Measurements from ENCODE around the gene COL2A1.

The COL2A1 gene

GRCh38 chr12:47989666-47990065, 14.6 kb downstream of the COL2A1 start:
- no peak for DNase-seq (ENCODE audit: low read depth)

DNA sequence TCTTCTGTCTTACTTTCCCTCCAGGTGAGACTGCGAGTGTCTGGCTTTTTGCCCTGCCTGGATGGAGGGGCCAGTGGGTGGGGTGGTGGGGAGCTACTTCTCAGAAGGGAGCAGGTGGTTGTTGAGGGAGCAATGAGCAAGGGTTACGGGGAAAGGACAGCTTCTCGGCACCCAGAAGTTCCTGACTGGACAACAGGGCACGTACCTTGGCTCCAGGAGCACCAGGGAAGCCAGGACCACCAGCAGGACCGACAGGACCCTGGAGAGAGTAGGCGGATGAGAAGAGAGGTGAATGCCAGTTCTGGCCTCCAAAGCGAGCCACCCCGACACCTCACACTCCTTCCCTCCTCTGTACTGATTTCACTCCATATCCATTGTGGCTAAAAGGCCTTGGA, 15.3 kb downstream of the COL2A1 start:
- no peak for DNase-seq (ENCODE audit: low read depth)

DNA sequence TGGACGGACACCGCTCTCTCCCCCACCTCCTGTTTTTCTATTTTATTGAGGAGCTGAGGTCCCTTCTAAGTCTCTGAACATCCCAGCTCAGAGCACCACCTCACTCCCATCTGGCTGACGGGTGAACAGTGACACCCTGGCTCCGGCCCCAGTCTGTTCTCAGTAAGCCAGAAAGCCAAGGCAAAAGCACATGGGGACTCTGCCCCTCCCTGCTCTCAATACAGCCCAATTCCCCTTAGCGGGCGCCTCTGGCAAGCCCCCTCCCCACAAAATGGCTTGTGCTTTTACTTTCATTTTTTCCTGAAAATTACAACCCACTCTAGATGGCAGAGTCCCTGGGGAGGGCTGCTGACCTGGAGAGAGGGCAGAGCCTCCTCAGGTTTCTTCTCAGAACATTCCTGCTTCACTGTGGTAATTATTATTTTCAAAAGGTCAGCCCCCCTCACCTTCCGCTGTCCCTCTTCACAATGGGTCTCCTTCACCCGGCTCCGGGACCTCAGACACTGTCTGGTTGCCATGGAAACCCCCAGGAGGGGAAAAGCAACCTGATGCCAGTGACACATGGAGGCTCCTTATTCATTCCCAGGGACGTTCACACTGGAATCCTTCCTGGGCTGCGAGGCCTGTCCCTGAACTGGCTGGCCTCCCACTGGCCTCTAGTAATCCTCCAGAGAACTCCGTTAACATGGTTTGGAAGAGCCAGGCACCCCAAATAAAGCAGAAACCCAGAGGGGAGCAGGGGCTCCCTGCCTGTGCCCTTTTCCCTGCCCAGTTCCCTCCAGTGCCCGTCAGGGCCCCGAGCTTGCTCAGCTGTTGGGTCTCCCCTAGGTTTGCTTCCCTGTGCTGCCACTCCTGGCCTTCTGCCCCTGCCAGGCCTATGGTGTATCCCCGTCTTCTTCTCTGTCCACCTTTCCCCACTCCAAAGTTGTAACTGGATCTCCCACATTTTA, 15.9 kb downstream of the COL2A1 start:
- DNase-seq (ENCODE audit: low read depth) = no peak

DNA sequence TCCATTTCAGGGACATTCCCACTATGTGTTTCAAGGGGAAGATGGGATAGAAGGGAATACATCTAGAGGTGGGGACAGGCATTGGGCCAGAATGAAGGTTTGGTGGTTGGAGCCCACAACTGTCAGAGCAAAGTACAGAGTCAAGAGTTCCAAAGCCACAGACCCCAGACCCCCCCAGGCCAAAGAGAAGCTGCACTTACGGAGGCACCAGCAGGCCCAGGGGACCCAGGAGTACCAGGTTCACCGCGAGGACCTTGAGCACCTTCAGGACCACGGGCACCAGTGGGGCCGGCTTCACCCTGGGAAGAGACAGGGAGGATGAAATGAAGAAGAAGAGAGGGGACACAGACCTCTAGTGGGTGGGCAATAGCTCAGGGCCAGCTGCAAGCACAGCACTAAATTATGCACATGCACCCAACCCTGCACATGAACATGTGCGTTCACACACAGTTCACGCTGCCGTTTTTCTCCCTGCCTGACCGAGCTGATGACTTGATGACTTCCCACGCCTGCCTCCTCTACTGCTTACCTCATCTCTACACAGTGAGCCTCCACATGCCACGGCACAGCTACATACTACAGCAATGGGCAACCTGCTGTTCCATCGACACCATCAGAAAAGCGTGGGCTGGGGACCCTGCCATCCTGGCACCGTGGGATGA, 16.7 kb downstream of the COL2A1 start:
- DNase-seq (ENCODE audit: low read depth) = no peak

DNA sequence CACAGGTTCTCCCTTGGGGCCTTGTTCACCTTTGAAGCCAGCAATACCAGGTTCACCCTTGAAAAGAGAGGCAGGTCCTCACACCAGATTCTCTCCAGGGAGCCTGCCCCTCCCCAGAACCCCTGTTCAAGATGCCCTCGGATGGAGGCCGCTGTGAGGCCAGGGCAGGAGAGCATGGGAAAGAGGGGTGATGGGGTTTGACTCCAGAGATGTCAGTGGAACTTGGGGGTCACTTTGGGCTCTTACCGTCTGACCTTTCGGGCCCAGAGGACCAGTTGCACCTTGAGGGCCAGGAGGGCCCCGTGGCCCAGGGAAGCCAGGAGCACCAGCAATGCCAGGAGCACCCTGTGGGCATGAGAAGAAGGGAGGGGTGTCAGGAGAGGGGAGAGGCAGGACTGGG, 17.4 kb downstream of the COL2A1 start:
- no peak for DNase-seq (ENCODE audit: low read depth)

DNA sequence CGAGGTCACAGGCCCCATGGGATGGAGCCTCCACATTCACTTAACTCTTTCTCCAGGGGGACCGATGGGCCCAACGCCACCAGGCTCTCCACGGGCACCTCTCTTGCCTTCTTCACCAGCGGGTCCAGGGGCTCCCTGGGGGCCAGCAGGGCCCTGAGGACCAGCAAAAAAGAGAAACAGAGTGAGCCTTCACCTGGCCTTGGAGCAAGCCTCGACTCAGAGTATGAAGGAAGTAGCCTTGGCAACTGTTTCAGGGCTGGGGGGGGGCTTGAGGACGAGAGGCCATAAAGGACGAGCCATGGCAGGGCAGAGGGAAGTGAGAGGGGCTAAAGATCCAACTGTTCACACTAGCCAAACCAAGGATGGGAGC, 18.0 kb downstream of the COL2A1 start:
- no peak for DNase-seq (ENCODE audit: low read depth)

GRCh38 chr12:47985596-47986290, 18.5 kb downstream of the COL2A1 start:
- no peak for DNase-seq (ENCODE audit: low read depth)

GRCh38 chr12:47984331-47984801, 19.9 kb downstream of the COL2A1 start:
- DNase-seq (ENCODE audit: low read depth) = no peak

GRCh38 chr12:47983541-47984115, 20.6 kb downstream of the COL2A1 start:
- no peak for DNase-seq (ENCODE audit: low read depth)

DNA sequence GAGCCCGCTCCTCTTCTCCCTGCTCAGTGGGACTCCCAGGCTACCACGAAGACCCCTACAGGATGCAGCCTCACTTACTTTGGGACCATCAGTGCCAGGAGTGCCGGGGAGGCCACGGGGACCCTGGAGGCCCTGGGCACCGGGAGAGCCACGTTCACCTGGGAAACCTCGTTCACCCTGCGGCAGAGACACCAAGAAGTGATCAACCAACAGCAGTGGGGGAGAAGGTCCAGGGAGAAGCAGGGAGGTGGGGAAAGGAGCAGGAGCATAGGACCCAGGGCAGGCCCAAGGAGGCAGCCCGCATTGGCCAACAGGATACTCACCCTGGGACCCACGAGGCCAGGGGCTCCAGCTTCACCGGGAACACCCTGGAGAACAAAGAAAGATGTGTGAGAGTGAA, 21.5 kb downstream of the COL2A1 start:
- DNase-seq (ENCODE audit: low read depth) = no peak

DNA sequence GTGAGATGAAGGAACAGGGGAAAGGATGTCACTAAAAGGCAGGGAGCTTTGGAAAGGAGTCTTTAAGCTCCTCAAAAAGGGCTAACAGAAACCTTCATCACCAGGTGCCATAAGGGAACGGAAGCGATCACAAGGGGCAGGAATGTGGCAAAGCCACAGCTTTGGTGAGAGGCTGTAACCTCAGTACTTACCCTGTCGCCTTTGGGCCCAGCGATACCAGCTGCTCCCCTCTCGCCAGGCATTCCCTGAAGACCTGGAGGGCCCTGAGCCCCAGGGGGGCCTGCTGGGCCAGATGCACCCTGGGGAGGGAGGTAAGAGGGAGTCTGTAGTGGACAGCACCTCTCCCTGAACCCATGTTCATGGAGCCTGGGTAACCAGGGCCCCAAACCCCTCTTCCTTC, 22.0 kb downstream of the COL2A1 start:
- no peak for DNase-seq (ENCODE audit: low read depth)

- no peak for DNase-seq (ENCODE audit: low read depth)
Observed at GRCh38 chr12:47981496-47982260, 22.6 kb downstream of the COL2A1 start.

- no peak for DNase-seq (ENCODE audit: low read depth)
Observed at GRCh38 chr12:47980779-47981495, 23.3 kb downstream of the COL2A1 start.

GRCh38 chr12:47980197-47980596, 24.1 kb downstream of the COL2A1 start:
- DNase-seq (ENCODE audit: low read depth) = no peak

DNA sequence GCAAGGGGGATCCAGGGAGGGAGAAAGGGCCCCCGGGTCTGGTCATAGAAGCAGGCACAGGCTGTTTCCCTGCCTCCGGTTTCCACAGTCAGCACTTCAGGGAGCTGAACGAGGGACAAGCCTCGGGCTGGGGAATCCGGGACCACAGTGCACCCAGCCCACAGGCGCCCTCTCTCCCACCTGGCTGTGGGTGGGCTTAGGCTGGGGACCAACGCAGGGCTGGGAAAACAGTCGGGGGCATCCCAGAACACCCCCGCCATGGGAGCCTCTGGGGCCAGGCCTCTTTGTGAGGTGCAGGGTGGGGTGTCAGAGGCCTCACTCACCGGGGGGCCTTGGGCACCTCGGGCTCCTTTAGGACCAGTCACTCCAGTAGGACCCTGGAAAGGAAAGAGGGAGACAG, 24.6 kb downstream of the COL2A1 start:
- no peak for DNase-seq (ENCODE audit: low read depth)

GRCh38 chr12:47979166-47979565, 25.1 kb downstream of the COL2A1 start:
- no peak for DNase-seq (ENCODE audit: low read depth)

DNA sequence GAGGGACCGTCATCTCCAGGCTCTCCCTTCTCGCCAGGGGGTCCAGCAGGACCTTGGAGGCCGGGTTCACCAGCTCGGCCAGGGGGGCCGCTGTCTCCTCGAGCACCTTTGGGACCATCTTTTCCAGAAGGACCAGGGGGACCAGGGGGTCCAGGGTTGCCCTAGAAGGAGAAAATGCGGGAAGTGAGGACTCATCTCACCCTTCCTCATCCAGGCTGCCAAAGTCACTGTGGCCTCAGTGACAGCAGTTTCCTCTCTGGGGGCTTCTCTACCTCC, 25.7 kb downstream of the COL2A1 start:
- no peak for DNase-seq (ENCODE audit: low read depth)

DNA sequence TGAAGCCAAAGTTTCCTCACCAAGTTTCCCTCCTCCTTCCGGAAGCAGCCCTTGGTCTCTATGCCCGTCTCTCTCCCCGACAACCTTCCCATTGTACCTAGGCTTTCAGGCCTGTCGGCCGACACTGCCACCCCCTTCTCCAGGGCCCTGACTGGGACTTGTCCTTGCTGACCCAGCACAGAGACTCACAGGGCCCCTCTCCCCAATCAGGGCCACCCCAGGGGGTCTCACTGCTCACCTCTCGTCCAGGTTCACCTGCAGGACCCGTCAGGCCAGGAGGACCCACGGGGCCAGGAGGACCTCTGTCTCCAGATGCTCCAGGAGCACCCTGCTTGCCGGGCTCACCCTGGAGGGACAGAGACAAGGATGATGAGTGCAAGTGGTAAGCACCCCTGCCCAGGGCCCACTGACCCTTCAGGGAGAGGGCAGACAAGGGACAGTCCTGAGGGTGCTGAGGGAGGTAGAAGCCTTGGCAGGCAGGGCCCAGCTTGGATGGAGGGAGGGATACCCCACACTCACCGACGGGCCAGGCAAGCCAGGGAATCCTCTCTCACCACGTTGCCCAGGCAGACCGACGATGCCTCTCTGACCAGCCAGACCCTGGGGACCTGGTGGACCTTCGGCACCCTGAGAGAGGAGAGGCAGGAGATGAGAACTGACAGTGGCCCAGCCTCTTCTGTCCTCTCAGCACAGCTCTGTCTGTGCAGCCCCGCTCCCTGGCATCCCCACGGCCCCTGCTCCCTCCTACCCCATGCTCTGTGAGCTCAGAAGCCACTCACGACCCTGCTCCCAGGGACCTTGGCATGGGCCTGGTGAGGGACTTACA, 26.3 kb downstream of the COL2A1 start:
- no peak for DNase-seq (ENCODE audit: low read depth)

GRCh38 chr12:47977046-47977771, 27.1 kb downstream of the COL2A1 start:
- no peak for DNase-seq (ENCODE audit: low read depth)

DNA sequence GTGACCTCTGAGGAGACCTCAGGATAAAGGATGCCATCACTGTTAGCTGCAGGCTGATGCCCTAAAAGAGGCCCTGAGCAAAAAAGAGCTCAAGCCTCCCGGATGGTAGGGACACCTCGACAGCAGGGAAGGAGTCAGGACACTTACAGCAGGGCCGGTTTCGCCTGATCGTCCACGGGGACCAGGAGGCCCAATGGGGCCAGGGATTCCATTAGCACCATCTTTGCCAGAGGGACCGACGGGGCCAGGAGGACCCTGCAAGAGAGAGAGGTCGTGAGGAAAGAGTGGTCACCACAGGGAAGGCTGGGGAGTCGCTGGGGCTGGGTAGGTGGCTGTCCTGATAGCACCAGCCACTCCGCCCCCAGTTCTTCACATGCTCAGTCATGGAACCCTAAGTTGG, 28.5 kb downstream of the COL2A1 start:
- DNase-seq (ENCODE audit: low read depth) = no peak

Data from CMK (cell line).